Fibroblast of lung (primary cell): ENCODE results near the gene COL18A1. TPM values are rescaled to one million over a fixed set of nuclear protein-coding genes. Genes with fewer than 3 reads are reported as not detected.
A peak's percentile ranks its signal among the peaks of the same experiment; 100 is the strongest.

Source experiments
- DNase-seq, 2 donors: peaks; one replicate each; pipeline versions ENCODE4 v3.0.0 to v3.0.0-alpha.2; 2010; ENCODE audit warnings: low read depth in 2 of 2
- H2AFZ ChIP-seq: 2 replicates; pipeline ENCODE4 v1.5.1; 2012; ENCODE audit warnings: low read length, control low read depth, inconsistent platforms
- H3K27ac ChIP-seq: 2 replicates; pipeline ENCODE4 v1.5.1; 2011; ENCODE audit warnings: low read length, control low read depth; ENCODE audit not compliant: insufficient read depth
- H3K27me3 ChIP-seq: 2 replicates; pipeline ENCODE4 v1.5.1; 2011; ENCODE audit warnings: mild to moderate bottlenecking, low read length; ENCODE audit not compliant: control insufficient read depth, insufficient read depth
- H3K36me3 ChIP-seq: 2 replicates; pipeline ENCODE4 v1.5.1; 2011; ENCODE audit warnings: low read length; ENCODE audit not compliant: control insufficient read depth, insufficient read depth
- H3K4me1 ChIP-seq: 2 replicates; pipeline ENCODE4 v1.5.1; 2011; ENCODE audit warnings: low read length; ENCODE audit not compliant: control insufficient read depth, insufficient read depth; ENCODE audit errors: extremely low read depth
- H3K4me2 ChIP-seq: 2 replicates; pipeline ENCODE4 v1.5.1; 2011; ENCODE audit warnings: low read length, control low read depth; ENCODE audit not compliant: insufficient read depth; ENCODE audit errors: extremely low read depth
- H3K4me3 ChIP-seq, 4 experiments: fragments of 200-600 bp in 1 of 4; sonication (generic) in 1 of 4; replicated peaks in 1 of 4; 2 replicates each; pipeline ENCODE4 v1.5.1; 2011 to 2016; ENCODE audit warnings: low read length in 4 of 4, low read depth in 3 of 4, mild to moderate bottlenecking in 3 of 4, control low read depth in 2 of 4, inconsistent platforms in 1 of 4, mixed read lengths in 1 of 4; ENCODE audit not compliant: insufficient read depth in 1 of 4; ENCODE audit errors: control extremely low read depth in 1 of 4
- H3K79me2 ChIP-seq: 2 replicates; pipeline ENCODE4 v1.5.1; 2012; ENCODE audit warnings: mild to moderate bottlenecking, low read length, inconsistent platforms; ENCODE audit not compliant: control insufficient read depth, insufficient read depth
- H3K9ac ChIP-seq: 2 replicates; pipeline ENCODE4 v1.5.1; 2011; ENCODE audit warnings: mild to moderate bottlenecking, low read length, control low read depth; ENCODE audit not compliant: insufficient read depth
- H3K9me3 ChIP-seq: 2 replicates; pipeline ENCODE4 v1.5.1; 2012; ENCODE audit warnings: low read depth, low read length; ENCODE audit not compliant: control insufficient read depth, insufficient read depth
- H4K20me1 ChIP-seq: 2 replicates; pipeline ENCODE4 v1.5.1; 2011; ENCODE audit warnings: low read length; ENCODE audit not compliant: control insufficient read depth, insufficient read depth; ENCODE audit errors: extremely low read depth
- CTCF ChIP-seq, 2 donors: IDR thresholded peaks in 1 of 2; conservative IDR thresholded peaks in 1 of 2; 1 replicate in 1 of 2; 2 replicates in 1 of 2; pipeline ENCODE4 v1.5.1; 2011 to 2012; ENCODE audit warnings: low read length in 2 of 2, control low read depth in 1 of 2, inconsistent platforms in 1 of 2, low read depth in 1 of 2, mild to moderate bottlenecking in 1 of 2
- EZH2 ChIP-seq: IDR thresholded peaks from 2 replicates; pipeline ENCODE4 v1.5.1; 2012; ENCODE audit warnings: low read length, control low read depth, mild to moderate bottlenecking; ENCODE audit errors: missing control alignments
- polyA plus RNA-seq, 2 donors: library from polyadenylated mRNA; depleted of rRNA in 1 of 2; stranded (reverse) in 1 of 2; unstranded in 1 of 2; fragments of >200 nt; gene quantifications; 2 replicates each; pipeline ENCODE4 v1.2.1, GENCODE V29; 2011 to 2012; ENCODE audit warnings: missing spikeins in 1 of 2
- total RNA-seq: library from RNA; depleted of rRNA; stranded (reverse); fragments of >200 nt; gene quantifications from 2 replicates; pipeline ENCODE4 v1.2.1, GENCODE V29; 2014

The COL18A1 gene
- total and polyA plus RNA-seq, 2 donors (not counting 1 experiment from before 2014, with no cell fraction given): 24.3 to 38.8 TPM

- TF ChIP-seq EZH2: no peak
- no peak for TF ChIP-seq CTCF (conservative IDR thresholded peaks at IDR 0.05 in 1 of 2, IDR thresholded peaks at IDR 0.05 in 1 of 2; ENCODE audit: low read depth in 1 of 2, low read length in 2 of 2)
- Histone ChIP-seq H3K79me2 (peaks cover 8% of the 10 kb centered on the region), H3K27me3 (no peaks in the 10 kb centered on the region), H2AFZ (no peak overlapping the region), H3K9ac (no peak overlapping the region), H3K36me3 (no peaks in the 10 kb centered on the region), H3K27ac (no peak overlapping the region), H3K4me2 (no peak overlapping the region), H3K4me3 (no peak overlapping the region), H4K20me1 (no peaks in the 10 kb centered on the region), H3K4me1 (no peaks in the 10 kb centered on the region), H3K9me3 (no peaks in the 10 kb centered on the region)
- peak in 1 of 2 donors; percentile 40 for DNase-seq
Measured at GRCh38 chr21:45409466-45410150, 4.6 kb downstream of the COL18A1 start.

- no peak for TF ChIP-seq EZH2
- H3K27ac ChIP-seq: no peak overlapping the region
- H3K9ac ChIP-seq: no peak overlapping the region
- no peaks in the 10 kb centered on the region for H3K27me3 ChIP-seq
- H2AFZ ChIP-seq: no peak overlapping the region
- H3K36me3 ChIP-seq: no peaks in the 10 kb centered on the region
- H3K4me2 ChIP-seq: no peak overlapping the region
- no peaks in the 10 kb centered on the region for H3K9me3 ChIP-seq
- no peak overlapping the region for H3K4me3 ChIP-seq
- peaks cover 8% of the 10 kb centered on the region for H3K79me2 ChIP-seq
- no peaks in the 10 kb centered on the region for H3K4me1 ChIP-seq
- DNase-seq: peak in 1 of 2 donors; percentile 45
- H4K20me1 ChIP-seq: no peaks in the 10 kb centered on the region
Measured at GRCh38 chr21:45410151-45410864, 5.3 kb downstream of the COL18A1 start.

- Histone ChIP-seq H3K27ac (no peak overlapping the region), H4K20me1 (no peaks in the 10 kb centered on the region)
Measured at GRCh38 chr21:45410865-45411809, 6.2 kb downstream of the COL18A1 start.

More at GRCh38 chr21:45410865-45411809, 6.2 kb downstream of the COL18A1 start:
- Histone ChIP-seq H3K4me1 (no peaks in the 10 kb centered on the region), H2AFZ (no peak overlapping the region), H3K27me3 (no peaks in the 10 kb centered on the region), H3K9ac (no peak overlapping the region), H3K4me2 (no peak overlapping the region), H3K36me3 (no peaks in the 10 kb centered on the region), H3K79me2 (peaks cover 8% of the 10 kb centered on the region), H3K4me3 (no peak overlapping the region), H3K9me3 (no peaks in the 10 kb centered on the region)
- DNase-seq: no peak
- no peak for TF ChIP-seq EZH2
